ENCODE results near the gene TPMT.

DNA sequence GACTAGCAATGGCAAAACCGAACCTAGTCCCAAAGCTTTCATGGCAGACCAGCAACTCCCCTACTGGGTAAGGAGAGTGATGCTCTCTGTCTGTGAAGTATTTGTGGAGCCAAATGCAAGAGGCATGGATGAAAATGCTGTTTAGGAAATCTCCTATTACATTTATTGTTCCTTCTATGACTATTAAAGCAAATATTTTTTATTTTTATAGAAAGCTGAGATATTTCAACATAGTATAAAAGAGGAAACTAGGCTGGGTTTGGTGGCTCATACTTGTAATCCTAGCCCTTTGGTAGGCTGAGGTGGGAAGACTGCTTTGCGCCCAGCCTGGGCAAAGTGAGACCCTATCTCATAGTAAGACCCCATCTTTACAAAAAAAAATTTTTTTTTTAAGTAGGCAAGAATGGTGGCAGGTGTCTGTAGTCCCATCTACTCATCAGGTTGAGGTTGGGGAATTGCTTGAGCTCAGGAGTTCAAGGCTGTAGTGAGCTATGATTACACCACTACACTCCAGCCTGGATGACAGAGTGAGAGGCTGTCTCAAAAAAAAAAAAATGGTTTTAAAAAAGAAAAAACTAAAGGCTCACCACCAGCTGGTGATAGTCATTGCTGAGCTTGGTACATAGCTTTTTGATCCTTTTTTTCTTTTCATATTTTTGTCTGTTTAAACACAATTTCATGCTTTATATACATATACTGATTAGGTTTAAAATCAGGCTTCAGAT, 11.6 kb upstream of the TPMT start:
- TF ChIP-seq POLR2A (IDR thresholded peaks at IDR 0.05), result no peak
- TF ChIP-seq, protein P1, sequence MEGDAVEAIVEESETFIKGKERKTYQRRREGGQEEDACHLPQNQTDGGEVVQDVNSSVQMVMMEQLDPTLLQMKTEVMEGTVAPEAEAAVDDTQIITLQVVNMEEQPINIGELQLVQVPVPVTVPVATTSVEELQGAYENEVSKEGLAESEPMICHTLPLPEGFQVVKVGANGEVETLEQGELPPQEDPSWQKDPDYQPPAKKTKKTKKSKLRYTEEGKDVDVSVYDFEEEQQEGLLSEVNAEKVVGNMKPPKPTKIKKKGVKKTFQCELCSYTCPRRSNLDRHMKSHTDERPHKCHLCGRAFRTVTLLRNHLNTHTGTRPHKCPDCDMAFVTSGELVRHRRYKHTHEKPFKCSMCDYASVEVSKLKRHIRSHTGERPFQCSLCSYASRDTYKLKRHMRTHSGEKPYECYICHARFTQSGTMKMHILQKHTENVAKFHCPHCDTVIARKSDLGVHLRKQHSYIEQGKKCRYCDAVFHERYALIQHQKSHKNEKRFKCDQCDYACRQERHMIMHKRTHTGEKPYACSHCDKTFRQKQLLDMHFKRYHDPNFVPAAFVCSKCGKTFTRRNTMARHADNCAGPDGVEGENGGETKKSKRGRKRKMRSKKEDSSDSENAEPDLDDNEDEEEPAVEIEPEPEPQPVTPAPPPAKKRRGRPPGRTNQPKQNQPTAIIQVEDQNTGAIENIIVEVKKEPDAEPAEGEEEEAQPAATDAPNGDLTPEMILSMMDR (IDR thresholded peaks at IDR 0.05 in 8 of 11, conservative IDR thresholded peaks at IDR 0.05 in 3 of 11), result no peak
- no peak for TF ChIP-seq POLR2AphosphoS5 (IDR thresholded peaks at IDR 0.05)
